Sigmoid colon (tissue), 4 donors: ENCODE results near the gene FIBCD1.

Experiments used
- CTCF ChIP-seq, 4 experiments: fragments of 450-650 bp in 3 of 4; fragments of 200-600 bp in 1 of 4; IDR thresholded peaks; one replicate each; pipeline ENCODE4 v1.5.1; 2016 to 2019; ENCODE audit warnings: antibody characterized with exemption in 4 of 4, mild to moderate bottlenecking in 3 of 4, moderate library complexity in 2 of 4
- POLR2AphosphoS5 ChIP-seq, 4 donors: sonication (generic); formaldehyde crosslinking; IDR thresholded peaks; one replicate each; pipeline ENCODE4 v1.6.1; 2017; ENCODE audit warnings: antibody characterized with exemption in 4 of 4

- TF ChIP-seq CTCF (IDR thresholded peaks at IDR 0.05): no peak
- no peak for TF ChIP-seq POLR2AphosphoS5 (IDR thresholded peaks at IDR 0.05)
Observed at GRCh38 chr9:130940027-130940549, 1.0 kb upstream of the FIBCD1 start.
